ENCODE data around the gene FGD4.

- TF ChIP-seq CTCF (conservative IDR thresholded peaks at IDR 0.05; ENCODE audit: low read depth, low read length) (no peak), POLR2A (IDR thresholded peaks at IDR 0.05; ENCODE audit: low read depth, low read length) (no peak), MXI1 (IDR thresholded peaks at IDR 0.05; ENCODE audit: borderline replicate concordance, low read depth, low read length) (no peak), CEBPB (IDR thresholded peaks at IDR 0.05; ENCODE audit: low read depth, low read length) (no peak), FOS (IDR thresholded peaks at IDR 0.05; ENCODE audit: low read depth, low read length) (no peak), RCOR1 (IDR thresholded peaks at IDR 0.05; ENCODE audit: insufficient replicate concordance, low read length) (no peak), SMC3 (IDR thresholded peaks at IDR 0.05; ENCODE audit: low read depth, low read length) (no peak), BHLHE40 (IDR thresholded peaks at IDR 0.05; ENCODE audit: low read depth, low read length) (no peak), RFX5 (IDR thresholded peaks at IDR 0.05; ENCODE audit: low read depth, low read length) (no peak), MAZ (IDR thresholded peaks at IDR 0.05; ENCODE audit: borderline replicate concordance, low read depth, low read length) (no peak), USF2 (IDR thresholded peaks at IDR 0.05; ENCODE audit: low read depth, low read length) (no peak)
Observed at GRCh38 chr12:32482226-32482625, 82.9 kb downstream of the FGD4 start.

Data from IMR-90 (cell line).